ENCODE results near the gene CA5B.

The CA5B gene

GRCh38 chrX:15761564-15762191 is 23.6 kb downstream of the CA5B start:
- DNase-seq, result peak; percentile 39
- Mint-ChIP-seq H3K36me3 (peaks cover 16% of the 10 kb centered on the region), H3K4me1 (peaks cover 34% of the 10 kb centered on the region), H3K27me3 (no peaks in the 10 kb centered on the region), H3K27ac (no peak overlapping the region), H3K4me3 (no peak overlapping the region), H3K9me3 (no peaks in the 10 kb centered on the region)
- CTCF ChIA-PET, result no interaction called here

- Mint-ChIP-seq H3K9me3 (no peaks in the 10 kb centered on the region), H3K4me3 (no peak overlapping the region), H3K36me3 (peaks cover 21% of the 10 kb centered on the region), H3K27ac (no peak overlapping the region), H3K27me3 (no peaks in the 10 kb centered on the region), H3K4me1 (peaks cover 22% of the 10 kb centered on the region)
- CTCF ChIA-PET, result no interaction called here
- DNase-seq, result no peak
Measured at GRCh38 chrX:15769300-15769954, 31.4 kb downstream of the CA5B start.

- DNase-seq, result peak; percentile 28
- H3K27ac Mint-ChIP-seq, result peak overlapping the region; percentile 95
- H3K36me3 Mint-ChIP-seq, result peaks cover 23% of the 10 kb centered on the region
- H3K4me3 Mint-ChIP-seq, result peak overlapping the region; percentile 57
- CTCF ChIA-PET, result interaction anchor here (1.3 kb wide), 1 partner anchor 19 kb away, joined by 3 read pairs; no protein-coding TSS in a partner anchor
- H3K4me1 Mint-ChIP-seq, result peaks cover 8% of the 10 kb centered on the region
- H3K9me3 Mint-ChIP-seq, result no peaks in the 10 kb centered on the region
- H3K27me3 Mint-ChIP-seq, result no peaks in the 10 kb centered on the region
Measured at GRCh38 chrX:15781961-15782699, 44.1 kb downstream of the CA5B start.

- no peak for DNase-seq
- Mint-ChIP-seq H3K4me1 (peaks cover 14% of the 10 kb centered on the region), H3K27ac (no peak overlapping the region), H3K27me3 (no peaks in the 10 kb centered on the region), H3K4me3 (no peak overlapping the region), H3K36me3 (peaks cover 20% of the 10 kb centered on the region), H3K9me3 (no peaks in the 10 kb centered on the region)
- CTCF ChIA-PET, result interaction anchor here (0.6 kb wide), 1 partner anchor 821 kb away, joined by 3 read pairs; no protein-coding TSS in a partner anchor
Measured at GRCh38 chrX:15785176-15785750, 47.2 kb downstream of the CA5B start.

GRCh38 chrX:15786915-15787314 is 48.8 kb downstream of the CA5B start:
- no peak overlapping the region for H3K27ac Mint-ChIP-seq
- CTCF ChIA-PET, result no interaction called here
- DNase-seq, result no peak
- H3K36me3 Mint-ChIP-seq, result peaks cover 17% of the 10 kb centered on the region
- no peak overlapping the region for H3K4me3 Mint-ChIP-seq
- H3K4me1 Mint-ChIP-seq, result peaks cover 14% of the 10 kb centered on the region
- no peaks in the 10 kb centered on the region for H3K27me3 Mint-ChIP-seq
- H3K9me3 Mint-ChIP-seq, result no peaks in the 10 kb centered on the region

GRCh38 chrX:15789979-15790768 is 52.1 kb downstream of the CA5B start, which contains the start of gene ZRSR2:
ZRSR2 (plus strand) TSS chrX:15790484; CDS start chrX:15790496, 12 bp downstream.
- peaks cover 29% of the 10 kb centered on the region for H3K4me1 Mint-ChIP-seq
- no peak within 1 kb of the TSS for H3K27ac Mint-ChIP-seq
- no peak within 1 kb of the TSS for H3K4me3 Mint-ChIP-seq
- CTCF ChIA-PET, result no interaction called here
- H3K36me3 Mint-ChIP-seq, result peaks cover 11% of the 10 kb centered on the region
- H3K27me3 Mint-ChIP-seq, result no peaks in the 10 kb centered on the region
- no peaks in the 10 kb centered on the region for H3K9me3 Mint-ChIP-seq
- DNase-seq, result peak; percentile 90

- no peaks in the 10 kb centered on the region for H3K9me3 Mint-ChIP-seq
- CTCF ChIA-PET, result no interaction called here
- peaks cover 13% of the 10 kb centered on the region for H3K36me3 Mint-ChIP-seq
- peaks cover 30% of the 10 kb centered on the region for H3K4me1 Mint-ChIP-seq
- no peak for DNase-seq
- no peak overlapping the region for H3K4me3 Mint-ChIP-seq
- H3K27ac Mint-ChIP-seq, result no peak overlapping the region
- no peaks in the 10 kb centered on the region for H3K27me3 Mint-ChIP-seq
Measured at GRCh38 chrX:15790769-15791290, 52.8 kb downstream of the CA5B start.

GRCh38 chrX:15797707-15798106 is 59.6 kb downstream of the CA5B start:
- Mint-ChIP-seq H3K4me1 (peaks cover 31% of the 10 kb centered on the region), H3K4me3 (no peak overlapping the region), H3K27ac (no peak overlapping the region), H3K27me3 (no peaks in the 10 kb centered on the region), H3K9me3 (no peaks in the 10 kb centered on the region), H3K36me3 (peaks cover 26% of the 10 kb centered on the region)
- no peak for DNase-seq
- CTCF ChIA-PET, result interaction anchor here (0.7 kb wide), 1 partner anchor 593 kb away, joined by 3 read pairs; no protein-coding TSS in a partner anchor

- H3K27me3 Mint-ChIP-seq, result no peaks in the 10 kb centered on the region
- H3K27ac Mint-ChIP-seq, result no peak overlapping the region
- no peaks in the 10 kb centered on the region for H3K9me3 Mint-ChIP-seq
- no peak overlapping the region for H3K4me3 Mint-ChIP-seq
- H3K36me3 Mint-ChIP-seq, result peaks cover 19% of the 10 kb centered on the region
- CTCF ChIA-PET, result no interaction called here
- DNase-seq, result no peak
- no peaks in the 10 kb centered on the region for H3K4me1 Mint-ChIP-seq
Measured at GRCh38 chrX:15804563-15804962, 66.5 kb downstream of the CA5B start.

GRCh38 chrX:15808254-15808653 is 70.2 kb downstream of the CA5B start:
- CTCF ChIA-PET, result no interaction called here
- H3K36me3 Mint-ChIP-seq, result peaks cover 32% of the 10 kb centered on the region

GRCh38 chrX:15812192-15812938 is 74.3 kb downstream of the CA5B start:
- Mint-ChIP-seq H3K4me3 (no peak overlapping the region), H3K9me3 (no peaks in the 10 kb centered on the region), H3K4me1 (peaks cover 45% of the 10 kb centered on the region), H3K27me3 (no peaks in the 10 kb centered on the region), H3K27ac (peak overlapping the region; percentile 33), H3K36me3 (peaks cover 34% of the 10 kb centered on the region)
- CTCF ChIA-PET, result no interaction called here
- no peak for DNase-seq

More at GRCh38 chrX:15808254-15808653, 70.2 kb downstream of the CA5B start:
- DNase-seq, result no peak
- H3K9me3 Mint-ChIP-seq, result no peaks in the 10 kb centered on the region
- H3K27ac Mint-ChIP-seq, result no peak overlapping the region
- H3K27me3 Mint-ChIP-seq, result no peaks in the 10 kb centered on the region
- peaks cover 8% of the 10 kb centered on the region for H3K4me1 Mint-ChIP-seq
- H3K4me3 Mint-ChIP-seq, result no peak overlapping the region

GRCh38 chrX:15813416-15813815 is 75.3 kb downstream of the CA5B start:
- Mint-ChIP-seq H3K36me3 (peaks cover 40% of the 10 kb centered on the region), H3K4me1 (peaks cover 50% of the 10 kb centered on the region), H3K4me3 (no peak overlapping the region), H3K9me3 (no peaks in the 10 kb centered on the region), H3K27ac (no peak overlapping the region), H3K27me3 (no peaks in the 10 kb centered on the region)
- no peak for DNase-seq
- CTCF ChIA-PET, result no interaction called here

GRCh38 chrX:15814771-15815365 is 76.8 kb downstream of the CA5B start:
- Mint-ChIP-seq H3K36me3 (peaks cover 36% of the 10 kb centered on the region), H3K27me3 (no peaks in the 10 kb centered on the region), H3K4me1 (peaks cover 50% of the 10 kb centered on the region), H3K9me3 (no peaks in the 10 kb centered on the region), H3K27ac (no peak overlapping the region), H3K4me3 (no peak overlapping the region)
- peak; percentile 31 for DNase-seq
- CTCF ChIA-PET, result no interaction called here

Data from activated naive CD4-positive, alpha-beta T cell treated with anti-CD3 and anti-CD28 coated beads, Interleukin-2, amount 10 ng/mL, durations not matched to agents 7 days and 5 days (primary cell).